ENCODE data around the gene DNAJC4. TPM values are rescaled to one million over a fixed set of nuclear protein-coding genes. Genes with fewer than 3 reads are reported as not detected.
A peak's percentile ranks its signal among the peaks of the same experiment; 100 is the strongest.

The DNAJC4 gene
- total and polyA plus RNA-seq, 9 of the 15 experiments (the other 6 are each of a cell fraction or from before 2014, with no cell fraction given) = 4.0 to 32.6 (median 19.9) TPM

GRCh38 chr11:64223001-64223651, 7.2 kb upstream of the DNAJC4 start (continued):
- TF ChIP-seq ZNF407 (IDR thresholded peaks at IDR 0.05; ENCODE audit: low read depth) = no peak
- TF ChIP-seq POLR2A (conservative IDR thresholded peaks at IDR 0.05) = peak; percentile 71
- TF ChIP-seq TAL1 (IDR thresholded peaks at IDR 0.05) = no peak
- TF ChIP-seq THRAP3 (IDR thresholded peaks at IDR 0.05; ENCODE audit: borderline replicate concordance) = no peak
- TF ChIP-seq TARDBP (IDR thresholded peaks at IDR 0.05) = no peak
- TF ChIP-seq NRF1 (conservative IDR thresholded peaks at IDR 0.05 in 1 of 2, IDR thresholded peaks at IDR 0.05 in 1 of 2) = no peak
- TF ChIP-seq ETV1 (tag; conservative IDR thresholded peaks at IDR 0.05; ENCODE audit: low read depth) = no peak
- TF ChIP-seq BCL6 (CRISPR knock-in tag; IDR thresholded peaks at IDR 0.05) = no peak
- TF ChIP-seq USF2 (CRISPR knock-in tag; IDR thresholded peaks at IDR 0.05) = no peak
- TF ChIP-seq ATF3 (IDR thresholded peaks at IDR 0.05) = no peak
- TF ChIP-seq ATF3 (CRISPR knock-in tag; conservative IDR thresholded peaks at IDR 0.05) = no peak
- TF ChIP-seq ZNF133 (CRISPR knock-in tag; IDR thresholded peaks at IDR 0.05) = no peak
- no peak for TF ChIP-seq C11orf30 (IDR thresholded peaks at IDR 0.05; ENCODE audit: low read depth)
- no peak for TF ChIP-seq ZNF592 (IDR thresholded peaks at IDR 0.05)
- no peak for TF ChIP-seq CHD4 (IDR thresholded peaks at IDR 0.05; ENCODE audit: insufficient read depth, insufficient replicate concordance, low read depth, low read length, poor library complexity, severe bottlenecking)
